ENCODE data around the gene POC1A.

The POC1A gene

DNA sequence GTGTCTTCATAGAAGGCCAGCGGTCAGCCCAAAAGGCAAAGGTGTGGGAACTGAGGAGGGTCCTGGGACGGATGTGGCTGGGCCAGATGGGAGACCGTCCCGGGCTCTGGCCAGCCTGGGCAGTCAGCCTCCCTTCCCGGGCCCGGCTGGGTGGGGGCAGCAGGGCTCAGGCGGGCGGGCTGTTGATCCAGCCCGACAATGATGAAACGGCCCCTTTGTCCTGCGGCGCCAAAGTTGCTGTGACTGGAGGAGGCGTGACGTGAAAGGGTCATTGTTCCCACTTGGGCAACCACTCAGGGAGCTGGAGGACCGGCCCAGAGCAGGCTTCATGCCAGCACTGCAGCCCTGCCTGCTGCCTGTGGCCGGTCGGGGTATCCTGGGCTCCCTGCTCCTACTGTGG, 114.4 kb downstream of the POC1A start:
- TF ChIP-seq CTCF (IDR thresholded peaks at IDR 0.05), result no peak

- TF ChIP-seq CTCF (IDR thresholded peaks at IDR 0.05), result no peak
Measured at GRCh38 chr3:52039426-52039825, 114.8 kb downstream of the POC1A start.

GRCh38 chr3:52038227-52038626, 116.0 kb downstream of the POC1A start:
- TF ChIP-seq CTCF (IDR thresholded peaks at IDR 0.05), result no peak

GRCh38 chr3:52037291-52037690, 116.9 kb downstream of the POC1A start:
- no peak for TF ChIP-seq CTCF (IDR thresholded peaks at IDR 0.05)

- no peak for TF ChIP-seq CTCF (IDR thresholded peaks at IDR 0.05)
Measured at GRCh38 chr3:52036829-52037228, 117.4 kb downstream of the POC1A start.

DNA sequence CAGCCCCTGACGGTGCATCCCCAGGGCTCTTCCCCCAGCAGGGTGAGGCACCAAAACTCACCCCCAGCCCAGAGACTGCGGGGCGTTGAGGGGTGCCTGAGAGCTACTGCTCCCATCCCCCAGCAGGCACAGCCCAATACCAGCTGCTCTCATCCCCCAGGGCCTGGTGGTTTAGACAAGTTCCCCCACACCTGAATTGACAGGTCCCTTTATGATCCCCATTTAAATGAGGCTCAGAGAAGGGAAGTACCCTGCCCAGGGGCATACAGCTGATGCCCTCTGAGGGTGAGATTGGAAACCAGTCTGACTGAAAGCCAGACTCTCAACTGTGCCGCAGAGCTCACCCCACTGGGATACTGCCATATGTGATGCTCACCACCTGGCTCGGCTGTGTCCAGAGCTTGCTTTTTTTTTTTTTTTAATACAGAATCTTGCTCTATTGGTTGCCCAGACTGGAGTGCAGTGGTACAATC, 118.0 kb downstream of the POC1A start:
- no peak for TF ChIP-seq CTCF (IDR thresholded peaks at IDR 0.05)

GRCh38 chr3:52034651-52035050, 119.6 kb downstream of the POC1A start:
- no peak for TF ChIP-seq CTCF (IDR thresholded peaks at IDR 0.05)

DNA sequence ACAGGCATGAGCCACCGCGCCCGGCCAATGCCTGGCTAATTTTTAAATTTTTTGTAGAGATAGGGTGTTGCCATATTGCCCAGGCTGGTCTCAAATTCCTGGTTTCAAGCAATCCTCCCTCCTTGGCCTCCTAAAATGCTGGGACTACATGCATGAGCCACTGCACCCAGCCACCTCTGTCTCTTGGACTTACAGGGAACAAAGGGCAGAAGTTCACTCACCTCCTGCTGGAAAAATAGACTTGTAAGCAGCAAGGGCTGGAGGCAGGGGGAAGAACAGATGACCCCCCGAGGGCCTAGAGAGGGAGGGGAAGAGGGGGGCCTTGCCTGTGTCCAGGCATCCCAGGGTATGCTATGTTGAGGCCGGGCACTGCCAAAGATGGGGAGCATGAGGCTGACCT, 120.0 kb downstream of the POC1A start:
- no peak for TF ChIP-seq CTCF (IDR thresholded peaks at IDR 0.05)

Measured in LNCAP (cell line).